OCI-LY1 (cell line): ENCODE measurements around the gene UGT3A2.

Source experiments
- CTCF ChIP-seq: fragments of 200-600 bp; sonication (generic), shearing (Covaris generic); IDR thresholded peaks from 2 replicates; pipeline ENCODE4 v1.5.1; 2017; ENCODE audit warnings: mild to moderate bottlenecking, antibody characterized with exemption, low read length, moderate library complexity, mixed read lengths
- EZH2 ChIP-seq: fragments of 200-600 bp; sonication (generic), shearing (Covaris generic); IDR thresholded peaks from 2 replicates; pipeline ENCODE4 v1.8.0; 2017; ENCODE audit warnings: borderline replicate concordance, mixed run types, mild to moderate bottlenecking, antibody characterized with exemption, low read length, moderate library complexity, mixed read lengths

- no peak for TF ChIP-seq CTCF
- TF ChIP-seq EZH2 = no peak
Observed at GRCh38 chr5:35990520-35990919, 76.2 kb downstream of the UGT3A2 start.
